GM12892 (cell line): ENCODE results near the gene THRSP.

Source experiments
- POLR2A ChIP-seq: IDR thresholded peaks from 2 replicates; pipeline ENCODE4 v1.6.1; 2011; ENCODE audit warnings: low read depth, low read length, control low read depth
- POLR2AphosphoS5 ChIP-seq: IDR thresholded peaks from 2 replicates; pipeline ENCODE4 v1.6.1; 2011; ENCODE audit warnings: low read depth, low read length, control low read depth
- TAF1 ChIP-seq: IDR thresholded peaks from 2 replicates; pipeline ENCODE4 v1.6.1; 2011; ENCODE audit warnings: low read depth, mild to moderate bottlenecking, control low read depth, low read length, borderline replicate concordance

- no peak for TF ChIP-seq POLR2A
- TF ChIP-seq POLR2AphosphoS5, result no peak
- no peak for TF ChIP-seq TAF1
These were observed 19.0 kb upstream of the THRSP start for GRCh38 chr11:78044706-78045105.
